Mononuclear cell (primary cell): ENCODE results near the gene TMEM151A. TPM values are rescaled to one million over a fixed set of nuclear protein-coding genes. Genes with fewer than 3 reads are reported as not detected.

ENCODE experiments used
- H3K27me3 ChIP-seq: 2 replicates; pipeline ENCODE4 v1.6.0; 2011; ENCODE audit warnings: low read length, control low read depth; ENCODE audit not compliant: insufficient read depth
- H3K4me1 ChIP-seq: 2 replicates; pipeline ENCODE4 v1.5.1; 2011; ENCODE audit warnings: mild to moderate bottlenecking, low read length, control low read depth; ENCODE audit not compliant: insufficient read depth
- H3K4me3 ChIP-seq: 2 replicates; pipeline ENCODE4 v1.5.1; 2011; ENCODE audit warnings: mild to moderate bottlenecking, low read length, moderate library complexity
- H3K9me3 ChIP-seq: 2 replicates; pipeline ENCODE4 v1.5.1; 2011; ENCODE audit warnings: low read depth, mild to moderate bottlenecking, control low read depth, low read length
- total RNA-seq: library from RNA; depleted of rRNA; stranded (reverse); fragments of >200 nt; gene quantifications from one replicate; pipeline ENCODE4 v1.2.3, GENCODE V29; 2012

The TMEM151A gene
- total RNA-seq, 1 donor, result 0.21 TPM

GRCh38 chr11:66327171-66328030, 35.7 kb downstream of the TMEM151A start:
- H3K4me1 ChIP-seq, result peaks cover 33% of the 10 kb centered on the region
- H3K27me3 ChIP-seq, result no peaks in the 10 kb centered on the region
- no peaks in the 10 kb centered on the region for H3K9me3 ChIP-seq
- no peak overlapping the region for H3K4me3 ChIP-seq

DNA sequence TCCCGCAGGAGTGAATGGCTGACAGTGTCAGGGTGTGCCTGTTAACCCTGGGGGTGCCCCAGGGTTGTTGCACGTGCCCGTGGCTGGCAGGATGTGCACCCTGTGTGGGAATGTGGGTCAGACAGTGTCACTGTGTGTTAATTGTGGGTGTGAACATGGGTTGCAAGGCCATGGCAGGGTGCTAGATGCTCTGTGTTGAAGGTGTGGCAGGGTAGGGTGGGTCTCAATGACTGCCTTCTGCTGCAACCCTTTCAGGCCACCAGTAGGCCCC, 36.3 kb downstream of the TMEM151A start:
- no peak overlapping the region for H3K4me3 ChIP-seq
- H3K4me1 ChIP-seq, result peaks cover 33% of the 10 kb centered on the region
- H3K9me3 ChIP-seq, result no peaks in the 10 kb centered on the region
- no peaks in the 10 kb centered on the region for H3K27me3 ChIP-seq

GRCh38 chr11:66328302-66329144, 36.8 kb downstream of the TMEM151A start:
- H3K4me3 ChIP-seq, result no peak overlapping the region
- H3K27me3 ChIP-seq, result no peaks in the 10 kb centered on the region
- H3K9me3 ChIP-seq, result no peaks in the 10 kb centered on the region
- peaks cover 33% of the 10 kb centered on the region for H3K4me1 ChIP-seq

- Histone ChIP-seq H3K27me3 (no peaks in the 10 kb centered on the region), H3K4me3 (no peak overlapping the region), H3K4me1 (peaks cover 33% of the 10 kb centered on the region), H3K9me3 (no peaks in the 10 kb centered on the region)
Observed at GRCh38 chr11:66329165-66329673, 37.5 kb downstream of the TMEM151A start.

- H3K27me3 ChIP-seq, result no peaks in the 10 kb centered on the region
- H3K9me3 ChIP-seq, result no peaks in the 10 kb centered on the region
- H3K4me1 ChIP-seq, result peaks cover 44% of the 10 kb centered on the region
- H3K4me3 ChIP-seq, result no peak overlapping the region
Observed at GRCh38 chr11:66330931-66331330, 39.2 kb downstream of the TMEM151A start.

DNA sequence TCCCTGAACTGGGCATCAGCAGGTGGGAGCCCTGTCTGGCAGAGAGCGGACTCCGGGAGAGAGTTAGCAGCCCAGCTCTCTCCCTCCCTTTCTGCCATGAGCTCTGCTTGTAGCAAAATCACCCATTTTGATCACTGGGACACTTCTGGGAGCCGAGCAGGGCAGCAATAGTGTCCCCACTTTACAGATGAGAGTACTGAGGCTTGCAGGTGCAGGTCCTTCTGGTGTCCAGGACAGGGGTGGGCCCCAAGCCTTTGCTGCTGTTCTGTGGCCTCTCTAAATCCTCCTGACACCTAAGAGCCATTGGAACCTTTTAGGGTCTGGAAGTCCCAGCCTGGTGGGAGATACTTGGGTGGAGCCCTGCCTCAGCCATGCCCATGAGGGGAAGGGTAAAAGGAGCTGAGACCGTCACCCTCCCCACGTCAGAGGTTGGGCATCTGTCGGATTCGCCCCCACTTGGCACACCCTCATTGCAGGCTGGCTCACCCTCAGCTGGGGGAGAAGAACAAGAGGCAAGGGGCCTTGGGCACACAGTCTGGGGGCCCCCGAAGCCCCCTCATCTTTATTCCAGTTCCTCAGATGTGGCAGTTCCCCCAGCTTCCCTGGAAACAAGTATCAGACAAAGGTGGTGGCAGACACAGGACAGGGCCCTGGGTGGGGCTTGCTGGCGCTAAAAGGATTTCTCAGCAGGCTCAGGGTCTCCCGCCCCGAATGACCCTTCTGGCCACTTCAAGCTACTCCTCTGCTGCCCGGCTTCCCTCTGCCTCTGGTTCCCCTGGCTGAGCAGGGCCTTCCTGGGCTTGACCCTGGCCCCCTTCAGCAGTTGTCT, 40.1 kb downstream of the TMEM151A start:
- Histone ChIP-seq H3K4me3 (no peak overlapping the region), H3K9me3 (no peaks in the 10 kb centered on the region), H3K4me1 (peaks cover 46% of the 10 kb centered on the region), H3K27me3 (no peaks in the 10 kb centered on the region)

GRCh38 chr11:66332371-66333219, 40.9 kb downstream of the TMEM151A start:
- Histone ChIP-seq H3K27me3 (no peaks in the 10 kb centered on the region), H3K9me3 (no peaks in the 10 kb centered on the region), H3K4me1 (peaks cover 46% of the 10 kb centered on the region), H3K4me3 (no peak overlapping the region)

DNA sequence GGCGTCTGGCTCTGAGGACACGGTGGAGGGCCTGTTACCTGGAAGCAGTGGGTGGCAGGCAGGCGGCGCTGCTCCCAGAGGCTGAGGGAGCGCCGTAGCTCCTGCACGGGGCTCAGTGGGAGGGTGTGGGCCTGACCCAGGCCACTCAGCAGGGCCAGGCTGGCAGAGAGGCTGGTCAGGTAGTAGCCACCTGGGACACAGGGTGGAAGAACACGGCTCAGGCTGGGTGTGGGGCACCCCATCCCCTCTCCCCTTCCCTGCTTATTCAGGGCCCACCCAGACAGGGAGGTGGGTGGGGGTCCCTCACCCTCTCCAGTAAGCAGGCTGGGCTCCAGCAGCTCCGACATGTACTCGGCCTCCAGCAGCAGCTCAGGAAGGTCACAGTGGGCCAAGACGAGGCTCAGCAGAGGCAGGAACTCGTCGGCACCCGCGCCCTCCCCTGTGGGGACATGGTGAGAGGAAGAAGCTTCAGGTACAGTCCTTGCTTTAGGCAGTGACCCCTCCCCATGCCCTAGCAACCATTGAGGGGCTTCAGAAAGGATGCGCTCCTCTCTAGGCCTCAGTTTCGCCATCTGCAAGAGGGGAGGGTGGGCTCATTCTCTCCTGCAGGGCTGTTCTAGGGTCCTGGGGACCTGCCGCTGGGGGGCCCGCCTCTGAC, 41.7 kb downstream of the TMEM151A start:
- Histone ChIP-seq H3K4me1 (peaks cover 39% of the 10 kb centered on the region), H3K9me3 (no peaks in the 10 kb centered on the region), H3K27me3 (no peaks in the 10 kb centered on the region), H3K4me3 (no peak overlapping the region)

GRCh38 chr11:66333896-66334604, 42.4 kb downstream of the TMEM151A start:
- Histone ChIP-seq H3K27me3 (no peaks in the 10 kb centered on the region), H3K4me1 (peaks cover 32% of the 10 kb centered on the region), H3K9me3 (no peaks in the 10 kb centered on the region), H3K4me3 (no peak overlapping the region)

DNA sequence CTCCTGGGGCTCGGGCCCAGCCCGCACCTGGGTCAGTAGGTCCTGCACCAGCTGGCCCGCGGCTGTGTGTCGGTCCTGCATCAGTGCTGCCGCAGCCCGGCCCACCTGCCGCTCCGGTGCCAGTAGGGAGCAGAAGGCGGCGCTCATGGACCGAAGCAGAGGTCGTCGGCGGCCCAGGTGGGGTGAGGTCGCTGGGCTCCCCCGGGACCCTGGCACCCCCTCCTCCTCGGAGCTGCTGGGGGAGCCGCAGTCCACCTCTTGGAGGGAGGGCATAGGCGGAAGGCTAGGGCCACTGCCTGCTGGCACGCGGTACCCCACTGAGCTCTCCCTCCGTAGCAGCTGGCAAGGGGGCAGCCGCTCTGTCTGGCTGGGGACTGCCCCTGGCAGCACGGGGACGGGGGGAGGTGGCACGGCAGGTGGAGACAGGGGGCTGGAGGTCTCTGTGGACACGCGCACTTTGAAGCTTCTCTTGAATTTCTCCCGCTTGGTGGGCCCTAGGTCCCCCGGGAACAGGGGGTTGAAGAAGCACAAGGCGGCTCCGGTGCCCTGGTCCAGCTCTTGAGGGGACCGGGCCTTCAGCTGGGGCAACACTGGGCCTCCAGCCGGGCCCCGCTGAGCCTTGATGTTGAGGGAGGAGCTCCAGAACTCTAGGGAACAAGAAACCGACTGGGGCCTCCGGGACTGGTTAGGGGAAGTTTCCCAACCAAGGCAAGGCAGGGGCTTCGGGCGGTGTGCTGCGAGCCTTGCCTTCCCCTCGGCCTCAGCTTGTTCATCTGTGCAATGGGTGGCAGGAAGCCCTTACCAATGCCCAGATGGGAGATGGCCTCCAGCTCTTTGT, 43.1 kb downstream of the TMEM151A start:
- Histone ChIP-seq H3K4me1 (peaks cover 30% of the 10 kb centered on the region), H3K4me3 (peak overlapping the region; percentile 49), H3K9me3 (no peaks in the 10 kb centered on the region), H3K27me3 (no peaks in the 10 kb centered on the region)

DNA sequence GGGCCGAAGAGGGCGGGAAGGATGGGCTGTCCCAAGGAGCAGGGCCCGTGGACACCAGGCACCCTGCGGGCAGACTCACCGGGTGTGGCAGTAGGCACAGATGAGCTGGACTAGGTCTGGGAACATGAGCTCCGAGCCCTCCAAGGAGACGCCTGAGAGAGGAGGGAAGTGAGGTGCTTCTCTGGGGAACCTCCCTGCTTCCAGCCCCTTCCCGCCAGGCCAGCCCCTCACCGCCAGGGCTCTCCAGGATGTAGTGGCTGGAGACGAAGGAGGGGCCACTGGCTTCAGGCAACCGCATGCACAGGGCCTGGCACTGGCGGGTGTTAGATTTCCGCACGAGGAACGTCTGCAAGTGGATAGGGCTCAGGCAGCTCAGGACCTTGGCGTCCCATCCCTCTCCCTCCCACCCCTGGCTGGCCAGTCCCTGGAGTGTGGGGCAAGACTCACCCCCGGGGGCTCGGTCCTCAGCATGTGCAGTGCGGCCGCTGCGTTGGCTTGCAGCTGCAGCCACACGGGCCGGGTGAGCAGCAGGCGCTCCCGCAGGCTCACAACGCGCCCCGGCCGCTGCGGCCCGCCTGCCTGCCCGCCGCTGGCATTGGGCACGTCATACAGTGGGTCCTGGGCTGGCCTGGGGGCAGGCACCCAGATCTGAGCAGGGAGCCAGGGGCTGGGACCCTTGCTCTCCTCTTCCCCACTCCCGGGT, 44.0 kb downstream of the TMEM151A start:
- peaks cover 30% of the 10 kb centered on the region for H3K4me1 ChIP-seq
- no peaks in the 10 kb centered on the region for H3K9me3 ChIP-seq
- H3K4me3 ChIP-seq, result peak overlapping the region; percentile 49
- no peaks in the 10 kb centered on the region for H3K27me3 ChIP-seq
